Measurements from ENCODE around the gene RSPH1. TPM values are rescaled to one million over a fixed set of nuclear protein-coding genes. Genes with fewer than 3 reads are reported as not detected.

RSPH1 gene
- polyA plus RNA-seq, 1 of the 3 experiments (the other 2 are of a cell fraction): 0.97 TPM

GRCh38 chr21:42543106-42543847, 47.3 kb upstream of the RSPH1 start:
- no peaks in the 10 kb centered on the region for H4K20me1 ChIP-seq (ENCODE audit: insufficient read depth)
- H3K27me3 ChIP-seq (ENCODE audit: insufficient read depth): no peaks in the 10 kb centered on the region
- H3K9me2 ChIP-seq: no peaks in the 10 kb centered on the region
- 80% methylated on average over 22 of the region's 25 CpGs for whole genome bisulfite sequencing (ENCODE audit: low lambda C conversion rate)
- H3F3A ChIP-seq (replicated peaks; ENCODE audit: insufficient read depth): no peaks in the 10 kb centered on the region
- H2AFZ ChIP-seq (ENCODE audit: low read depth): no peak overlapping the region
- H3K4me1 ChIP-seq (ENCODE audit: control insufficient read depth in 1 of 2, insufficient read depth in 2 of 2, low read depth in 1 of 2, low read length in 1 of 2): peaks cover 0 to 13% of the 10 kb centered on the region in 2 experiments; a peak in 1 of 4 replicates
- no peaks in the 10 kb centered on the region for H3K9me3 ChIP-seq
- no peak for TF ChIP-seq CHD2 (IDR thresholded peaks at IDR 0.05; ENCODE audit: low read length, partially characterized antibody)
- no peaks in the 10 kb centered on the region for H3K79me2 ChIP-seq (ENCODE audit: insufficient read depth)
- DNase-seq: no peak
- H3K27ac ChIP-seq (ENCODE audit: low read depth in 2 of 2, low read length in 1 of 2): no peak overlapping the region
- no peak overlapping the region for H3K9ac ChIP-seq
- H3K36me3 ChIP-seq (replicated peaks in 1 of 2; ENCODE audit: control insufficient read depth in 1 of 2, insufficient read depth in 2 of 2, low read length in 1 of 2): no peaks in the 10 kb centered on the region
- ChIA-PET CTCF (interaction anchor here (1.0 kb wide), 1 partner anchor 50 kb away, joined by 3 read pairs; no protein-coding TSS in a partner anchor), POLR2A (no interaction called here)
- H3K4me2 ChIP-seq: no peak overlapping the region
- no peak overlapping the region for H3K4me3 ChIP-seq (ENCODE audit: low read depth in 2 of 2, low read length in 1 of 2)

GRCh38 chr21:42542596-42542995, 46.6 kb upstream of the RSPH1 start:
- DNase-seq: no peak
- H3K27me3 ChIP-seq (ENCODE audit: insufficient read depth): no peaks in the 10 kb centered on the region
- CTCF ChIA-PET: interaction anchor here (1.0 kb wide), 1 partner anchor 51 kb away, joined by 3 read pairs; no protein-coding TSS in a partner anchor
- H3K36me3 ChIP-seq (replicated peaks in 1 of 2; ENCODE audit: control insufficient read depth in 1 of 2, insufficient read depth in 2 of 2, low read length in 1 of 2): no peaks in the 10 kb centered on the region
- POLR2A ChIA-PET: no interaction called here
- H4K20me1 ChIP-seq (ENCODE audit: insufficient read depth): no peaks in the 10 kb centered on the region
- no peaks in the 10 kb centered on the region for H3K9me3 ChIP-seq
- no peak overlapping the region for H3K4me2 ChIP-seq
- no peaks in the 10 kb centered on the region for H3F3A ChIP-seq (replicated peaks; ENCODE audit: insufficient read depth)
- H3K9me2 ChIP-seq: no peaks in the 10 kb centered on the region
- H3K27ac ChIP-seq (ENCODE audit: low read depth in 2 of 2, low read length in 1 of 2): no peak overlapping the region
- no peak overlapping the region for H3K9ac ChIP-seq
- TF ChIP-seq MEF2A (IDR thresholded peaks at IDR 0.05; ENCODE audit: borderline replicate concordance, low read depth): no peak
- TF ChIP-seq TEAD4 (IDR thresholded peaks at IDR 0.05; ENCODE audit: borderline replicate concordance, insufficient read depth): no peak
- TF ChIP-seq, protein P1, sequence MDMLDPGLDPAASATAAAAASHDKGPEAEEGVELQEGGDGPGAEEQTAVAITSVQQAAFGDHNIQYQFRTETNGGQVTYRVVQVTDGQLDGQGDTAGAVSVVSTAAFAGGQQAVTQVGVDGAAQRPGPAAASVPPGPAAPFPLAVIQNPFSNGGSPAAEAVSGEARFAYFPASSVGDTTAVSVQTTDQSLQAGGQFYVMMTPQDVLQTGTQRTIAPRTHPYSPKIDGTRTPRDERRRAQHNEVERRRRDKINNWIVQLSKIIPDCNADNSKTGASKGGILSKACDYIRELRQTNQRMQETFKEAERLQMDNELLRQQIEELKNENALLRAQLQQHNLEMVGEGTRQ (IDR thresholded peaks at IDR 0.05; ENCODE audit: borderline replicate concordance, low read depth, low read length): no peak
- TF ChIP-seq FOXJ3 (CRISPR knock-in tag; IDR thresholded peaks at IDR 0.05): no peak
- TF ChIP-seq ZBTB33 (IDR thresholded peaks at IDR 0.05; ENCODE audit: borderline replicate concordance, low read depth): no peak
- TF ChIP-seq, protein P2, sequence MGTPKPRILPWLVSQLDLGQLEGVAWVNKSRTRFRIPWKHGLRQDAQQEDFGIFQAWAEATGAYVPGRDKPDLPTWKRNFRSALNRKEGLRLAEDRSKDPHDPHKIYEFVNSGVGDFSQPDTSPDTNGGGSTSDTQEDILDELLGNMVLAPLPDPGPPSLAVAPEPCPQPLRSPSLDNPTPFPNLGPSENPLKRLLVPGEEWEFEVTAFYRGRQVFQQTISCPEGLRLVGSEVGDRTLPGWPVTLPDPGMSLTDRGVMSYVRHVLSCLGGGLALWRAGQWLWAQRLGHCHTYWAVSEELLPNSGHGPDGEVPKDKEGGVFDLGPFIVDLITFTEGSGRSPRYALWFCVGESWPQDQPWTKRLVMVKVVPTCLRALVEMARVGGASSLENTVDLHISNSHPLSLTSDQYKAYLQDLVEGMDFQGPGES (IDR thresholded peaks at IDR 0.05; ENCODE audit: low read depth, low read length): no peak
- TF ChIP-seq TAF1 (IDR thresholded peaks at IDR 0.05; ENCODE audit: borderline replicate concordance, low read depth, low read length): no peak
- no peak for TF ChIP-seq JUND (IDR thresholded peaks at IDR 0.05)
- no peak for TF ChIP-seq PBX3 (IDR thresholded peaks at IDR 0.05)
- no peak for TF ChIP-seq RXRA (IDR thresholded peaks at IDR 0.05; ENCODE audit: borderline replicate concordance, low read depth)
- no peak for TF ChIP-seq EZH2phosphoT487 (IDR thresholded peaks at IDR 0.05; ENCODE audit: borderline replicate concordance, low read depth)
- TF ChIP-seq USF1 (IDR thresholded peaks at IDR 0.05; ENCODE audit: borderline replicate concordance, low read depth): no peak
- no peak for TF ChIP-seq FOXM1 (IDR thresholded peaks at IDR 0.05; ENCODE audit: low read depth)
- no peak for TF ChIP-seq RCOR1 (IDR thresholded peaks at IDR 0.05; ENCODE audit: low read length)
- no peak for TF ChIP-seq FOSL2 (IDR thresholded peaks at IDR 0.05; ENCODE audit: borderline replicate concordance, low read depth)
- 76% methylated on average over 10 of the region's 10 CpGs for WGBS (ENCODE audit: low lambda C conversion rate)
- H3K4me3 ChIP-seq (ENCODE audit: low read depth in 2 of 2, low read length in 1 of 2): no peak overlapping the region
- peaks cover 0 to 15% of the 10 kb centered on the region in 2 experiments; a peak in 1 of 4 replicates for H3K4me1 ChIP-seq (ENCODE audit: control insufficient read depth in 1 of 2, insufficient read depth in 2 of 2, low read depth in 1 of 2, low read length in 1 of 2)
- H2AFZ ChIP-seq (ENCODE audit: low read depth): no peak overlapping the region
- H3K79me2 ChIP-seq (ENCODE audit: insufficient read depth): no peaks in the 10 kb centered on the region
